Myocyte (in vitro differentiated cells): ENCODE measurements around the gene OTOP3. TPM values are rescaled to one million over a fixed set of nuclear protein-coding genes. Genes with fewer than 3 reads are reported as not detected.

Experiments
- DNase-seq: peaks from one replicate; pipeline ENCODE4 v3.0.0-alpha.2; 2012; ENCODE audit warnings: low read depth
- total RNA-seq: library from RNA; depleted of rRNA; stranded (reverse); fragments of >200 nt; gene quantifications from 2 replicates; pipeline ENCODE4 v1.2.3, GENCODE V29; 2014

OTOP3 gene
- total RNA-seq, 1 donor from 2014 or later: not detected

- no peak for DNase-seq
Observed at GRCh38 chr17:74938194-74938950, 2.7 kb downstream of the OTOP3 start.

GRCh38 chr17:74939534-74939933 is 3.8 kb downstream of the OTOP3 start:
- no peak for DNase-seq

GRCh38 chr17:74941128-74941725 is 5.5 kb downstream of the OTOP3 start:
- DNase-seq: no peak

GRCh38 chr17:74943808-74944522 is 8.3 kb downstream of the OTOP3 start:
- no peak for DNase-seq

DNA sequence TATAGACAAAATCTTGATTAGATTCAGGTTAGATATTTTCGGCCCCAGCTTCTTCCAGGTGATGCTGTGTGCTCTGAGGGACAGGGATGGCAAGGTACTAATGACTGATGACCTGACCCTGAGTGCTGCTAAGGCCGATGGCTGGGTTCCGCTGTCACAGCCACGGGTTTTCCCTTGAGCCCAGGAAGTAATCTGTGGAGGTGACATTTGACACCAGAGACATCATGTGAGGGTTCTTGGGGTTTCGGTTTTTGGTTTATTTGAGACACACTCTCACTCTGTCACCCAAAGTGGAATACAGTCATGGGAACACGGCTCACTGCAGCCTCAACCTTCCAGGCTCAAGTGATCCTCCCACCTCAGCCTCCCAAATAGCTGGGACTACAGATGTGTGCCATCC is 9.8 kb downstream of the OTOP3 start:
- no peak for DNase-seq

- DNase-seq: no peak
Observed at GRCh38 chr17:74946641-74947040, 10.9 kb downstream of the OTOP3 start.

DNA sequence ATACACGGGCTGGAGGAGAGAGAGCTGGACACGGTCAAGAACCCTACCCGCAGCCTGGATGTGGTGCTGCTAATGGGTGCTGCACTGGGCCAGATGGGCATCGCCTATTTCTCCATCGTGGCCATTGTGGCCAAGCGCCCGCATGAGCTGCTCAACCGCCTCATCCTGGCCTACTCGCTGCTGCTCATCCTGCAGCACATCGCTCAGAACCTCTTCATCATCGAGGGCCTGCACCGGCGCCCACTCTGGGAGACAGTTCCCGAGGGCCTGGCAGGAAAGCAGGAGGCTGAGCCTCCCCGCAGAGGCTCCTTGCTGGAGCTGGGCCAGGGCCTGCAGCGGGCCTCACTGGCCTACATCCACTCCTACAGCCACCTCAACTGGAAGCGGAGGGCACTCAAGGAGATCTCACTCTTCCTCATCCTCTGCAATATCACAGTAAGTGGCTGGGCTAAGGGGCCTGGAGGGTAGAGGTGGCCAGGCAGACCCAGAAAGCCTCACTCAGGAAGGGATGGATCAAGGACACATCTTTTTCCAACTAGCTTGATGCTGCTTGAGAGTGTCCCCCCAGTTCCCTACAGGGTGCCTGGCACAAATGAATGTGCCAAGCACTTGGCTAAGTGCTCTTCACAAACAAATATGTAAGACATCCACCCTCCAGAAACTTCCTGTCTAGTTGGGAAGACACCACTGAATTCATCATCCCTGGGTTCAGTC is 11.5 kb downstream of the OTOP3 start:
- no peak for DNase-seq

- DNase-seq: no peak
Observed at GRCh38 chr17:74949455-74950115, 13.9 kb downstream of the OTOP3 start.

- no peak for DNase-seq
Observed at GRCh38 chr17:74950207-74950606, 14.5 kb downstream of the OTOP3 start.

- no peak for DNase-seq
Observed at GRCh38 chr17:74951065-74951464, 15.4 kb downstream of the OTOP3 start.

GRCh38 chr17:74951680-74952421 is 16.2 kb downstream of the OTOP3 start:
- no peak for DNase-seq

- DNase-seq: no peak
Observed at GRCh38 chr17:74952431-74953133, 16.9 kb downstream of the OTOP3 start.

DNA sequence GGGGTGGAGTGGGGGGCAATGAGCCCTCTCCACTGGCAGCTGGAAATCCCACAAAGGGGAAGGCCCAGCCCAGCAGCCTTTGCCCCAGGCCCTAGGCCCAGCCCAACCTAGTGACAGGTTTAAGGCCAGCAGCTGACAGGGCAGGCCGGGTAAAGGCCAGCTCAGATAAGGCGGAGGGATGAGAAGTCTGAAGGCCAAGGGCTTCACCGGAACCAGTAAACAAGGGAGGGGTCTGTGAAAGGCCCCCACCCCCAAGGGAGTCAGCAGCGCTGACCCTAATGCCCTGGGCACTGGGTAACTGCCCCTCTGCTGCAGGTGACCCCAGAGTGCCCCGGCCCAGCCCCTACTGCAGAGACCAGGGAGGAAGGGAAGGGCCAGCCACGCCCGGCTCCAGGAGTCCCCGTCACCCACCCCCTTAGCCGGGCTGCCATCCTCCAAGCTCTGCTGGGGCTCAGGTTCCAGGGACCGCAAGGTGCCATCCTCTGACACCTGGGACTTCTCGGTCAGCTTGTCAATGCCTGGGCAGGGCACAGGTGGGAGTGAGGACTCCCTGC is 17.5 kb downstream of the OTOP3 start:
- DNase-seq: no peak

DNA sequence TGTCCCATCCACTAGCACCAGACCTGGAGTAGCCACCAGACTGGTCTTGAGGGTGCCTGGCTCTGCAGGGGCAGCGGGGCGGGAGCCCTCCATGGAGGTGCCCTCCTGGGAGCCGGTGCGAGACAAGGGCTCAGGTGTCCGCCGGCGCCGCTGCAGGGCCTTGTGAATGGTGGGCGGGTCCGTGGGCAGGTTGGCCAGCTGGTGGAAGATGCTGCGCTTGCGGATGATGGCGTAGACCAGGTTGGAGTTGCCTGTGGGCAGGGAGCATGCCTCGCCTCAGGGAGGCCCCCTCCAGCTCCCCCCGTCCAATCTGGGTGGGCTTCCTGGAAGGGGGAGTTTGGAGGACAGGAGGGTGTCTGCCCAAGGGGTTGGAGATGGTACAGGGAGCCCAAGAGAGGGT is 18.4 kb downstream of the OTOP3 start:
- DNase-seq: no peak

DNA sequence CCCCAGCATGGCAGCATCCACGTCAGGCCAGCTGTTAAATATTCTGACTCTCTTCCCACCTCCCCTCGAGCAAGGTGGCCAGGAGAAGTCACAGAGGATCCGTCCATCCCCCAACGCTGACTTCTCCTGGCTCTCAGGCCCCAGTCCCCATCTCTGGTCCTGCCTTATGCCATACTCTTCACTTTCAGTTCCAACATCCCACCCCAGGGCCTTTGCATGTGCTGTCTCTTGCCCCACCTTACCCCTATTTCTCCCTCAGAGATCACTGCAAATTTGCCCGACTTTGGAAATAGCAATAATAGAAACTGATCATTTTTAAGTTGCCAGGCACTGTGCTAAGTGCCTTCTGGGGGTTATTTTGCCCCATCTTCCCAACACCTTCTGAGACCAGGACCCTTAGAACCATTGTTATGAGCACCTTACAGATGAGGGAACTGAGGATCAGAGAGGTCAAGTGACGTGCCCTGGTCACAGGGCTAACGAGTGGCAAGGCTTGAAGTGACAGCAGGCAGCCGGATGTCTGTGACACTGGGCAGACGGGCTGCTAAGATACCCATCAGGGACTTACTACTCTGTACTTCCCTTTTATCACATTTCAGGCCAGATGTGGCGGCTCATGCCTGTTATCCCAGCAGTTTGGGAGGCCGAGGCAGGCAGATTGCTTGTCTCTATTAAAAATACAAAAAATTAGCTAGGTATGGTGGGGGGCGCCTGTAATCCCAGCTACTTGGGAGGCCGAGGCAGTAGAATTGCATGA is 19.1 kb downstream of the OTOP3 start:
- no peak for DNase-seq

DNA sequence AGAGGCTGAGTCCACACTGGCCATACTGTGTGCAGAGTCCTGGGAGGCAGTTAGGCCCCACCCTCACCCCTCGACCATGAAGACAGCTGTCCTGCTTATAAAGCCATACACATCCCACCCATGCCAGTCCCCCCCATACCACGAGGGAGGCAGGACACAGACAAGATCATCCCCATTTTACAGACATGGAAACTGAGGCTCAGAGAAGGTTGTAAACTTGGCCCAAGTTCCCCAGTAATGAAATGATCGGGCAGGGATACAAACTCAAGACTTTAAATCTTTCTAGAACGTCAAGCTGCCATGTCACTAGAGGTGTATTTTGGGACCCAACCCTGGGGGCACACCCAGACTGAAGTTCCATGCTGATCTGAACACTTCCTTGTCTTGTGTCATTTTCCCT is 20.4 kb downstream of the OTOP3 start:
- DNase-seq: no peak

GRCh38 chr17:74957935-74958740 is 22.4 kb downstream of the OTOP3 start:
- peak; percentile 53 for DNase-seq
